ENCODE measurements around the gene LANCL2. TPM values are rescaled to one million over a fixed set of nuclear protein-coding genes. Genes with fewer than 3 reads are reported as not detected.

The LANCL2 gene
- total and polyA plus RNA-seq, 2 donors from 2014 or later = 9.9 to 18.3 TPM

- no peaks in the 10 kb centered on the region for H3K36me3 ChIP-seq (ENCODE audit: control insufficient read depth in 2 of 3, insufficient read depth in 3 of 3, low read length in 3 of 3)
- no peak overlapping the region for H3K4me3 ChIP-seq (ENCODE audit: low read length in 3 of 3)
- no peaks in the 10 kb centered on the region for H3K9me3 ChIP-seq (ENCODE audit: control insufficient read depth in 2 of 3, insufficient read depth in 1 of 3, low read length in 3 of 3)
- H3K27me3 ChIP-seq (ENCODE audit: control insufficient read depth, insufficient read depth, low read length) = no peaks in the 10 kb centered on the region
- DNase-seq (no peak), FAIRE-seq (no peak)
- H3K27ac ChIP-seq (ENCODE audit: low read depth in 2 of 2, low read length in 2 of 2) = no peak overlapping the region
- H3K9ac ChIP-seq (ENCODE audit: low read length in 3 of 3) = no peak overlapping the region
- no peak for TF ChIP-seq CTCF (IDR thresholded peaks at IDR 0.05; ENCODE audit: borderline replicate concordance, extremely low read depth, insufficient read depth)
- intact Hi-C loops (cut with DNase I) = no loop called here
- no peaks in the 10 kb centered on the region for H3K4me1 ChIP-seq (ENCODE audit: control insufficient read depth in 2 of 3, insufficient read depth in 2 of 3, low read depth in 1 of 3, low read length in 3 of 3)
These were observed 21.9 kb upstream of the LANCL2 start for GRCh38 chr7:55343002-55343781.

GRCh38 chr7:55343860-55344606, 21.1 kb upstream of the LANCL2 start:
- intact Hi-C loops (cut with DNase I) = no loop called here
- DNase-seq (peak in 1 of 5 donors; percentile 69), FAIRE-seq (no peak)
- Histone ChIP-seq H3K36me3 (ENCODE audit: control insufficient read depth in 2 of 3, insufficient read depth in 3 of 3, low read length in 3 of 3) (no peaks in the 10 kb centered on the region), H3K27me3 (ENCODE audit: control insufficient read depth, insufficient read depth, low read length) (no peaks in the 10 kb centered on the region), H3K9ac (ENCODE audit: low read length in 3 of 3) (no peak overlapping the region), H3K4me3 (ENCODE audit: low read length in 3 of 3) (no peak overlapping the region), H3K27ac (ENCODE audit: low read depth in 2 of 2, low read length in 2 of 2) (no peak overlapping the region), H3K9me3 (ENCODE audit: control insufficient read depth in 2 of 3, insufficient read depth in 1 of 3, low read length in 3 of 3) (no peaks in the 10 kb centered on the region), H3K4me1 (ENCODE audit: control insufficient read depth in 2 of 3, insufficient read depth in 2 of 3, low read depth in 1 of 3, low read length in 3 of 3) (no peaks in the 10 kb centered on the region)
- no peak for TF ChIP-seq CTCF (IDR thresholded peaks at IDR 0.05; ENCODE audit: borderline replicate concordance, extremely low read depth, insufficient read depth)

- Histone ChIP-seq H3K4me1 (ENCODE audit: control insufficient read depth in 2 of 3, insufficient read depth in 2 of 3, low read depth in 1 of 3, low read length in 3 of 3) (no peaks in the 10 kb centered on the region), H3K27me3 (ENCODE audit: control insufficient read depth, insufficient read depth, low read length) (no peaks in the 10 kb centered on the region), H3K27ac (ENCODE audit: low read depth in 2 of 2, low read length in 2 of 2) (no peak overlapping the region), H3K4me3 (ENCODE audit: low read length in 3 of 3) (no peak overlapping the region), H3K9ac (ENCODE audit: low read length in 3 of 3) (no peak overlapping the region), H3K9me3 (ENCODE audit: control insufficient read depth in 2 of 3, insufficient read depth in 1 of 3, low read length in 3 of 3) (no peaks in the 10 kb centered on the region), H3K36me3 (ENCODE audit: control insufficient read depth in 2 of 3, insufficient read depth in 3 of 3, low read length in 3 of 3) (no peaks in the 10 kb centered on the region)
- FAIRE-seq (no peak), DNase-seq (no peak)
- intact Hi-C loops (cut with DNase I) = no loop called here
- TF ChIP-seq CTCF (IDR thresholded peaks at IDR 0.05; ENCODE audit: borderline replicate concordance, extremely low read depth, insufficient read depth) = no peak
These were observed 20.3 kb upstream of the LANCL2 start for GRCh38 chr7:55344840-55345239.
